Muscle layer of colon (tissue), 2 donors: ENCODE results near the gene PIAS2.

Experiments
- H3K27ac ChIP-seq: one replicate; pipeline ENCODE4 v1.7.0; 2013; ENCODE audit warnings: low read depth, mild to moderate bottlenecking, low read length, moderate library complexity
- H3K27me3 ChIP-seq, 2 donors: one replicate each; pipeline ENCODE4 v1.7.0; 2013; ENCODE audit warnings: low read length in 2 of 2, mild to moderate bottlenecking in 2 of 2; ENCODE audit not compliant: insufficient read depth in 2 of 2, control insufficient read depth in 1 of 2
- H3K36me3 ChIP-seq: one replicate; pipeline ENCODE4 v1.7.0; 2013; ENCODE audit warnings: mild to moderate bottlenecking, low read length; ENCODE audit not compliant: insufficient read depth
- H3K4me1 ChIP-seq: one replicate; pipeline ENCODE4 v1.7.0; 2013; ENCODE audit warnings: mild to moderate bottlenecking, low read length; ENCODE audit not compliant: insufficient read depth
- H3K4me3 ChIP-seq, 2 donors: one replicate each; pipeline ENCODE4 v1.7.0; 2013; ENCODE audit warnings: low read length in 2 of 2, low read depth in 1 of 2, mild to moderate bottlenecking in 1 of 2, moderate library complexity in 1 of 2
- H3K9ac ChIP-seq: one replicate; pipeline ENCODE4 v1.7.0; 2013; ENCODE audit warnings: low read length
- H3K9me3 ChIP-seq: one replicate; pipeline ENCODE4 v1.7.0; 2013; ENCODE audit warnings: mild to moderate bottlenecking, low read length
- donor health status: abdominal sarcoma.
- donor health status: Adenocarcinoma of cecum.

The PIAS2 gene

GRCh38 chr18:46939337-46939963, 22.1 kb upstream of the PIAS2 start:
- no peaks in the 10 kb centered on the region for H3K36me3 ChIP-seq

GRCh38 chr18:46920653-46921052, 3.3 kb upstream of the PIAS2 start:
- H3K9ac ChIP-seq: no peak overlapping the region
- no peaks in the 10 kb centered on the region for H3K9me3 ChIP-seq
- H3K27ac ChIP-seq: no peak overlapping the region
- H3K36me3 ChIP-seq: no peaks in the 10 kb centered on the region
- no peaks in the 10 kb centered on the region for H3K27me3 ChIP-seq
- no peak overlapping the region for H3K4me3 ChIP-seq
- peaks cover 4% of the 10 kb centered on the region for H3K4me1 ChIP-seq

More at GRCh38 chr18:46939337-46939963, 22.1 kb upstream of the PIAS2 start:
- no peaks in the 10 kb centered on the region for H3K27me3 ChIP-seq
- H3K27ac ChIP-seq: no peak overlapping the region
- no peaks in the 10 kb centered on the region for H3K4me1 ChIP-seq
- no peaks in the 10 kb centered on the region for H3K9me3 ChIP-seq
- H3K4me3 ChIP-seq: no peak overlapping the region
- H3K9ac ChIP-seq: no peak overlapping the region

DNA sequence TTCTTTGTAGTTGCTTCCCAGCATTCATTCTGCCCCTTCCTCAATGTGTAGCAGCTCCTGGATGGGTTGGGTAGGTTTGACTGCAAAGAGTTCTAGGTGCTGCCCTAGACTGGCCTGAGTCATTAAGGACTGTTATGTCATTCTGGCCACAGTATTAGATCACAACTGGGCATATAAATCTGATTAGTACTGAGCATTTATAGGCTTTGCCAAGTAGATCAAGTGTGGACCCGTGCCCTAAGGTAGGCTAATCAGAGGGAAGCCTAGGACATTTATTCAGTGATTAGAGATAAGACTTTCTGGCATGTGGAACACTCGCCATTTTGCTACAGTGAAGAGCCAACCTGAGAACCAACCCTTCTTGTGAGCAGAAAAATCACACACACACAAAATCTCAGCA, 2.8 kb upstream of the PIAS2 start:
- Histone ChIP-seq H3K9ac (no peak overlapping the region), H3K27me3 (no peaks in the 10 kb centered on the region), H3K9me3 (no peaks in the 10 kb centered on the region), H3K36me3 (no peaks in the 10 kb centered on the region), H3K4me3 (no peak overlapping the region), H3K27ac (no peak overlapping the region), H3K4me1 (peaks cover 10% of the 10 kb centered on the region)

DNA sequence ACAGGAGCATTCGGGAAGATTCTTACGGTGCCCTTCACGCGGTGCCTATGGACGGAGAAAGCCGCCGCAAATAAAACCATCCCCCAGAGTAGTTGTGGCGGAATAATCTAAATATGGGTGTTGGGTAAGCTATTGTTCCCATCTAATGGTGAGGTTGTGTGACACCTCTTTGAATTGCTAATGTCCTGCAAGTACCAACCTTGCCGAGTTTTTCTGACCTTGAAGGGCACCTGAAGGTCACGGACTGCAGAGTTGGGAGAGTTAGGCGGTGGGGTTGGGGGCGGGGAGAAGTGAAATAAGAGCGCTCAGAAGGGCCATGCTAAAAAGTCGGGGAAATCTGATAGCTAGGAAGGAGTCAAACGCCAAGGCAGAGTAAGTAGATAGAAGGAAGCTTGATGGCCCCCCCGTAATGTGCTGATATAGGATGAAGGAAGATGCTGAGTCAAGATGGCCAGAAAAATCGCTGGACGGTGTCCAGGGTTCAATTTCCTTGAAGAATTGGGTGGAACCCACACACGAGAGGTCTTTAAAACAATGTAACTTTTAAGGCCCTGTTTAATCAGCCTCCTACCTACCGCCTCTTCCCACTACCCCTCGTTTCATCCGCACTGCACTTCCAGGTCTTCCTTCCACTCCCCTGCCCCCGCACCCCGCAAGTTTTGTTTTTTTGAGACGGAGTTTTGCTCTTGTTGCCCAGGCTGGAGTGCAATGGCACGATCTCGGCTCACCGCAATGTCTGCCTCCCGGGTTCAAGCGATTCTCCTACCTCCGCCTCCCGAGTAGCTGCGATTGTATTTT, 695 bp upstream of the PIAS2 start:
- Histone ChIP-seq H3K9ac (peak overlapping the region; percentile 86), H3K4me1 (peaks cover 17% of the 10 kb centered on the region), H3K27me3 (no peaks in the 10 kb centered on the region), H3K27ac (peak overlapping the region; percentile 97), H3K36me3 (no peaks in the 10 kb centered on the region), H3K4me3 (peak overlapping the region; percentile 88 to 91), H3K9me3 (no peaks in the 10 kb centered on the region)

DNA sequence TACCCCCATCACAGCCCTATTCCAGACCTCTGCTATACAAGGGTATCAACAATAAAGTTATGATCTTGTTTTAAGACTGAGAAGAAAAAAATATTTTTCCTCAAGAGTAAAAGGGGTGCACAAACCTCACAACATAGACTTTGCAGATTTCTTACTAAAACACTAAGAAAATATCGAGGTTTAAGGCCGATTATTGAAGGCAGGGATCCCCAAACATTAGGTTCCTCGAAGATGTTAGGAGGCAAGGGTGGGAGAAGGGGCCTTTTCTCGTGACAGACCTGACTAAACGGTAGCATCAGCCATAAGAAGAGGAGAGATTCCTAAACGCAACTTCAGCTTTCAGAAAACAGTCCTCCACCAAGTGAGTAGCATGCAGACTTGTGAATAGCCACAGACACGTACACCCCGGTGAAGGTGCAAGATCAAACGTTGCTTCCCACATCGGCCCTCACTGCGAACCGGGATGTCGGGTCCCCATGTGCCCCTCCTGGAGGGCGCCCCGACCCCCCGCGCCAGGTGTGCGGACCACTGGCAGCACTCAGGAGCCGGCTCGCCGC, 678 bp downstream of the PIAS2 start:
- Histone ChIP-seq H3K9ac (peak overlapping the region; percentile 69), H3K9me3 (no peaks in the 10 kb centered on the region), H3K36me3 (no peaks in the 10 kb centered on the region), H3K27ac (no peak overlapping the region), H3K27me3 (no peaks in the 10 kb centered on the region), H3K4me3 (peak overlapping the region; percentile 22 to 82), H3K4me1 (peaks cover 17% of the 10 kb centered on the region)

- Histone ChIP-seq H3K27ac (no peak overlapping the region), H3K9me3 (no peaks in the 10 kb centered on the region), H3K27me3 (no peaks in the 10 kb centered on the region), H3K4me1 (peaks cover 17% of the 10 kb centered on the region), H3K4me3 (peak overlapping the region; percentile 22 to 82), H3K36me3 (no peaks in the 10 kb centered on the region), H3K9ac (peak overlapping the region; percentile 69)
Observed at GRCh38 chr18:46915800-46916550, 1.3 kb downstream of the PIAS2 start.

- Histone ChIP-seq H3K4me3 (no peak overlapping the region), H3K9me3 (no peaks in the 10 kb centered on the region), H3K9ac (no peak overlapping the region), H3K36me3 (no peaks in the 10 kb centered on the region), H3K27me3 (no peaks in the 10 kb centered on the region), H3K27ac (no peak overlapping the region), H3K4me1 (peaks cover 16% of the 10 kb centered on the region)
Observed at GRCh38 chr18:46910856-46911255, 6.5 kb downstream of the PIAS2 start.

- no peaks in the 10 kb centered on the region for H3K9me3 ChIP-seq
- H3K27ac ChIP-seq: no peak overlapping the region
- H3K9ac ChIP-seq: no peak overlapping the region
- H3K27me3 ChIP-seq: no peaks in the 10 kb centered on the region
- peaks cover 2% of the 10 kb centered on the region for H3K4me1 ChIP-seq
- H3K36me3 ChIP-seq: no peaks in the 10 kb centered on the region
- H3K4me3 ChIP-seq: no peak overlapping the region
Observed at GRCh38 chr18:46909497-46909896, 7.8 kb downstream of the PIAS2 start.

DNA sequence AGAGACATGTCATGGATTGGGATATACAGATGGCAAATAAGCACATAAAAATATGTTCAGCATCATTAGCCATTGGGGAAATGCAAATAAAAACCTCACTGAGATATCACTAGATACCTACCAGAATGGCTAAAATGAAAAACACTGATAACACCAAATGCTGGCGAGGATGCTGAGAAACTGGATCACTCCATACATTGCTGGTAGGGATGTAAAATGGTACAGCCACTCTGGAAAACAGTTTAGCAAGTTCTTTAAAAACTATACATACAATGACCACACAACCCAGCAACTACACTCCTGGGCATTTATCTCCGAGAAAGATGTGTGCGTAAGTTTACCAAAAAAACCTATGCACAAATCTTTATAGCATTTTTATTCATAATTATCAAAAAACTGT, 13.9 kb downstream of the PIAS2 start:
- H3K27me3 ChIP-seq: no peaks in the 10 kb centered on the region
- no peaks in the 10 kb centered on the region for H3K4me1 ChIP-seq
- H3K4me3 ChIP-seq: no peak overlapping the region
- no peaks in the 10 kb centered on the region for H3K36me3 ChIP-seq
- no peak overlapping the region for H3K9ac ChIP-seq
- H3K27ac ChIP-seq: no peak overlapping the region
- H3K9me3 ChIP-seq: no peaks in the 10 kb centered on the region

GRCh38 chr18:46899274-46899948, 17.9 kb downstream of the PIAS2 start:
- Histone ChIP-seq H3K4me3 (no peak overlapping the region), H3K4me1 (no peaks in the 10 kb centered on the region), H3K9ac (no peak overlapping the region), H3K27ac (no peak overlapping the region), H3K9me3 (no peaks in the 10 kb centered on the region), H3K27me3 (no peaks in the 10 kb centered on the region), H3K36me3 (no peaks in the 10 kb centered on the region)

GRCh38 chr18:46894124-46894523, 23.2 kb downstream of the PIAS2 start:
- no peaks in the 10 kb centered on the region for H3K27me3 ChIP-seq
- no peak overlapping the region for H3K27ac ChIP-seq
- peaks cover 8% of the 10 kb centered on the region for H3K36me3 ChIP-seq
- H3K9me3 ChIP-seq: peaks cover under 1% of the 10 kb centered on the region
- H3K9ac ChIP-seq: no peak overlapping the region
- H3K4me1 ChIP-seq: no peaks in the 10 kb centered on the region
- no peak overlapping the region for H3K4me3 ChIP-seq
